ENCODE measurements around the gene YIPF7.

The YIPF7 gene

DNA sequence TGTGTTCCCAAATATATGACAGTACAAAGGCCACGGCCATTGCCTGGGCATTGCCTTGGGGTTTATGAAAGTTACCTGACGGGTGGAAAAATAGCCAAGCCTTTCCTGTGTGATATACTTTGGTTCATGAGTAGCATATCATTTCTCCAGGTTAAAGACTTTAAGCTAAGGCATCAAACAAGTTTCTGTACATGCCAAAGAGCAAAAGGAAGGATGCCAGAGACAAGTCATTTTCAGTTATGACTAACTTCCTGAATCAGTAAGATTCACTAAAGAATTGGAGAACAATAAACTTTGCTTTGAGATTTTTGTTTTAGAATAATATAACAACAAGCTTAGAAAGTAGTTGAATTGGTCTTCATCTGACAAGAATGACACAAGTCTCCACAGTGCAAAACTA lies 17.1 kb upstream of the YIPF7 start:
- H3K27me3 ChIP-seq (ENCODE audit: control insufficient read depth, insufficient read depth, low read length, poor library complexity, severe bottlenecking): no peaks in the 10 kb centered on the region
- no peak overlapping the region for H3K4me3 ChIP-seq (ENCODE audit: insufficient read depth, low read depth, low read length)
- 38 to 49% methylated on average over 2 of the region's 2 CpGs for WGBS, 2 experiments
- no peaks in the 10 kb centered on the region for H3K36me3 ChIP-seq (ENCODE audit: control insufficient read depth, insufficient read depth, low read length)
- no peak overlapping the region for H3K27ac ChIP-seq (ENCODE audit: insufficient read depth, low read depth, low read length, poor library complexity, severe bottlenecking)
- no peaks in the 10 kb centered on the region for H3K4me1 ChIP-seq (ENCODE audit: control insufficient read depth, insufficient read depth, low read length)
- no peaks in the 10 kb centered on the region for H3K9me3 ChIP-seq (ENCODE audit: control insufficient read depth, low read length)

- Histone ChIP-seq H3K36me3 (ENCODE audit: control insufficient read depth, insufficient read depth, low read length) (no peaks in the 10 kb centered on the region), H3K27ac (ENCODE audit: insufficient read depth, low read depth, low read length, poor library complexity, severe bottlenecking) (no peak overlapping the region), H3K9me3 (ENCODE audit: control insufficient read depth, low read length) (no peaks in the 10 kb centered on the region), H3K27me3 (ENCODE audit: control insufficient read depth, insufficient read depth, low read length, poor library complexity, severe bottlenecking) (no peaks in the 10 kb centered on the region), H3K4me3 (ENCODE audit: insufficient read depth, low read depth, low read length) (no peak overlapping the region), H3K4me1 (ENCODE audit: control insufficient read depth, insufficient read depth, low read length) (no peaks in the 10 kb centered on the region)
- WGBS, 2 experiments: 94 to 95% methylated on average over 20 of the region's 20 CpGs
Measured at GRCh38 chr4:44663539-44664263, 12.3 kb upstream of the YIPF7 start.

DNA sequence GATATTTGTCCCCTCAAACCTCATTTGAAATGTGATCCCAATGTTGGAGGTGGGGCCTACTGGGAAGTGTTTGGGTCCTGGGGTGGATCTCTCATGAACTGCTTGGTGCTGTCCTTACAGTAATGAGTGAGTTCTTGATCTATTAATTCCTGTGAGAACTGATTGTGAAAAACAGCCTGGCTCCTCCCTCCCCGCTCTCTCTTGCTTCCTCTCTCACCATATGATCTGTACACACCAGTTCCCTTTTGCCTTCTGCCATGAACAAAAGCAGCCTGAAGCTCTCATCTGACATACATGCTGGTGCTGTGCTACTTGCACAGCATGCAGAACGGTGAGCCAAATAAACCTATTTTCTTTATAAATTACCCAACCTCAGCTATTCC lies 11.2 kb upstream of the YIPF7 start:
- 42 to 44% methylated on average over 2 of the region's 2 CpGs for WGBS, 2 experiments
- no peak overlapping the region for H3K4me3 ChIP-seq (ENCODE audit: insufficient read depth, low read depth, low read length)

GRCh38 chr4:44661940-44662622 lies 10.7 kb upstream of the YIPF7 start:
- Histone ChIP-seq H3K4me3 (ENCODE audit: insufficient read depth, low read depth, low read length) (no peak overlapping the region), H3K27ac (ENCODE audit: insufficient read depth, low read depth, low read length, poor library complexity, severe bottlenecking) (no peak overlapping the region), H3K27me3 (ENCODE audit: control insufficient read depth, insufficient read depth, low read length, poor library complexity, severe bottlenecking) (no peaks in the 10 kb centered on the region), H3K36me3 (ENCODE audit: control insufficient read depth, insufficient read depth, low read length) (no peaks in the 10 kb centered on the region), H3K4me1 (ENCODE audit: control insufficient read depth, insufficient read depth, low read length) (no peaks in the 10 kb centered on the region), H3K9me3 (ENCODE audit: control insufficient read depth, low read length) (no peaks in the 10 kb centered on the region)
- no CpG with 5 or more reads among the region's 1 CpG for WGBS, 2 experiments

More for the DNA sequence above, 11.2 kb upstream of the YIPF7 start:
- no peaks in the 10 kb centered on the region for H3K27me3 ChIP-seq (ENCODE audit: control insufficient read depth, insufficient read depth, low read length, poor library complexity, severe bottlenecking)
- H3K9me3 ChIP-seq (ENCODE audit: control insufficient read depth, low read length): no peaks in the 10 kb centered on the region
- H3K4me1 ChIP-seq (ENCODE audit: control insufficient read depth, insufficient read depth, low read length): no peaks in the 10 kb centered on the region
- H3K27ac ChIP-seq (ENCODE audit: insufficient read depth, low read depth, low read length, poor library complexity, severe bottlenecking): no peak overlapping the region
- no peaks in the 10 kb centered on the region for H3K36me3 ChIP-seq (ENCODE audit: control insufficient read depth, insufficient read depth, low read length)

GRCh38 chr4:44660396-44660795 lies 9.0 kb upstream of the YIPF7 start:
- no peak overlapping the region for H3K4me3 ChIP-seq (ENCODE audit: insufficient read depth, low read depth, low read length)
- H3K9me3 ChIP-seq (ENCODE audit: control insufficient read depth, low read length): no peaks in the 10 kb centered on the region
- H3K4me1 ChIP-seq (ENCODE audit: control insufficient read depth, insufficient read depth, low read length): no peaks in the 10 kb centered on the region
- no peak overlapping the region for H3K27ac ChIP-seq (ENCODE audit: insufficient read depth, low read depth, low read length, poor library complexity, severe bottlenecking)
- no peaks in the 10 kb centered on the region for H3K36me3 ChIP-seq (ENCODE audit: control insufficient read depth, insufficient read depth, low read length)
- H3K27me3 ChIP-seq (ENCODE audit: control insufficient read depth, insufficient read depth, low read length, poor library complexity, severe bottlenecking): no peaks in the 10 kb centered on the region
- 51 to 57% methylated on average over 3 of the region's 3 CpGs for WGBS, 2 experiments

DNA sequence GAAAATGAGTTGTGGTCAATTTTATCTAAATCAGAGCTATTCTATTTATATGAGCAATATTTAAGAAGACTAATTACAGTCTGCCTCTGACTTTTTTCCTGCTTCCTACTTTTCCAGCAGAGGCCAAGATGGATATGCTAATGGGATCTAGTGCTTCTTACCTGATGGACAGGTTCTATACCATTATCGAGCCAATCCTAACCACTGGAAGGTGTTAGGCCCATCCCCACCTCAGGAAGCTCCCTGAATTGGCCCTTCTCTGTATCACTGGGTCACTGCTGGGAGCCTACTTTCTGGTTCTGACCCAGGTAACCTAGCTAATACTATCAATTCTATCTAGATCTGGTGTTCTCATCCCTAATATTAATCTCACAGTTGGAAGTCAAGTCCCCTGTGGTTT lies 577 bp upstream of the YIPF7 start:
- H3K9me3 ChIP-seq (ENCODE audit: control insufficient read depth, low read length): no peaks in the 10 kb centered on the region
- H3K36me3 ChIP-seq (ENCODE audit: control insufficient read depth, insufficient read depth, low read length): no peaks in the 10 kb centered on the region
- no peak overlapping the region for H3K4me3 ChIP-seq (ENCODE audit: insufficient read depth, low read depth, low read length)
- H3K27ac ChIP-seq (ENCODE audit: insufficient read depth, low read depth, low read length, poor library complexity, severe bottlenecking): no peak overlapping the region
- no peaks in the 10 kb centered on the region for H3K4me1 ChIP-seq (ENCODE audit: control insufficient read depth, insufficient read depth, low read length)
- WGBS, 2 experiments: 94 to 96% methylated on average over 1 of the region's 1 CpG
- no peaks in the 10 kb centered on the region for H3K27me3 ChIP-seq (ENCODE audit: control insufficient read depth, insufficient read depth, low read length, poor library complexity, severe bottlenecking)

DNA sequence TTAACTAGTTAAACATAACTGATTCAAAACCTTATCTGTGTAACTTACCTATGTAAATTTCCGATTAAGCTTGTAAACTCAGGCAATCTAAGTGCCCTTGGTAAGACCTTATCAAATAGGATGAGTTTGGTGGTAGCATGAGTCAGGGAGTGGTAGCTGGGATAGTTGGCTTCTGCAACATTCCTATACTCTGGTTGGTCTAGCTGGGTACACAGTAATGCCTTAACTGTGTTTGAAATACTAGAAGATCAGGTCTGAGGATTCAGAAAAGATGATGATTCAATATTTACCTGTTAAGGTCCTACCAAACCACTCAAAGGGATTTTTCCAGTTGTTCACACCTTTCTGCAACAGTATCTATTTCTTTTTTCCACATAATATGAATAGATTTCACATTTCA lies 5.3 kb downstream of the YIPF7 start:
- no peak overlapping the region for H3K27ac ChIP-seq (ENCODE audit: insufficient read depth, low read depth, low read length, poor library complexity, severe bottlenecking)
- H3K36me3 ChIP-seq (ENCODE audit: control insufficient read depth, insufficient read depth, low read length): no peaks in the 10 kb centered on the region
- H3K9me3 ChIP-seq (ENCODE audit: control insufficient read depth, low read length): no peaks in the 10 kb centered on the region
- H3K4me1 ChIP-seq (ENCODE audit: control insufficient read depth, insufficient read depth, low read length): no peaks in the 10 kb centered on the region
- H3K27me3 ChIP-seq (ENCODE audit: control insufficient read depth, insufficient read depth, low read length, poor library complexity, severe bottlenecking): no peaks in the 10 kb centered on the region
- H3K4me3 ChIP-seq (ENCODE audit: insufficient read depth, low read depth, low read length): no peak overlapping the region
- WGBS, 2 experiments: 100% methylated on average over 1 of the region's 1 CpG

- Histone ChIP-seq H3K4me3 (ENCODE audit: insufficient read depth, low read depth, low read length) (no peak overlapping the region), H3K27ac (ENCODE audit: insufficient read depth, low read depth, low read length, poor library complexity, severe bottlenecking) (no peak overlapping the region), H3K27me3 (ENCODE audit: control insufficient read depth, insufficient read depth, low read length, poor library complexity, severe bottlenecking) (no peaks in the 10 kb centered on the region), H3K9me3 (ENCODE audit: control insufficient read depth, low read length) (no peaks in the 10 kb centered on the region), H3K36me3 (ENCODE audit: control insufficient read depth, insufficient read depth, low read length) (no peaks in the 10 kb centered on the region), H3K4me1 (ENCODE audit: control insufficient read depth, insufficient read depth, low read length) (no peaks in the 10 kb centered on the region)
- WGBS, 2 experiments: 94 to 96% methylated on average over 4 of the region's 4 CpGs
Measured at GRCh38 chr4:44638091-44638490, 13.3 kb downstream of the YIPF7 start.

DNA sequence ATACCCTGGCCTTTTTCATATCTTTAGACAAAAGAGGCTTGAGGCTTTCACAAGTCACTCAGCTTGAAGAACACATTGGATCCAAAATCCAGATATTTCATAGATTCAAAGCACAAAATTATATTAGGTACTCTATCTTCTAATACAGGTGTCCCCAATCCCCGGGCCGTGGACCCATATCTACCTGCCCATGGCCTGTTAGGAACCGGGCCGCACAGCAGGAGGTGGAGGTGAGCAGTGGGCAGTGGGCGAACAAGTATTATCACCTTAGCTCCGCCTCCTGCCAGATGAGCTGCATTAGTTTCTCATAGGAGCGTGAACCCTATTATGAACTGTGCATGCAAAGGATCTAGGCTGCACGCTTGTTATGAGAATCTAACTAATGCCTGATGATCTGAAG lies 18.7 kb downstream of the YIPF7 start:
- Histone ChIP-seq H3K27ac (ENCODE audit: insufficient read depth, low read depth, low read length, poor library complexity, severe bottlenecking) (no peak overlapping the region), H3K27me3 (ENCODE audit: control insufficient read depth, insufficient read depth, low read length, poor library complexity, severe bottlenecking) (no peaks in the 10 kb centered on the region), H3K4me3 (ENCODE audit: insufficient read depth, low read depth, low read length) (no peak overlapping the region), H3K36me3 (ENCODE audit: control insufficient read depth, insufficient read depth, low read length) (no peaks in the 10 kb centered on the region), H3K4me1 (ENCODE audit: control insufficient read depth, insufficient read depth, low read length) (no peaks in the 10 kb centered on the region), H3K9me3 (ENCODE audit: control insufficient read depth, low read length) (no peaks in the 10 kb centered on the region)
- 85 to 86% methylated on average over 8 of the region's 8 CpGs for WGBS, 2 experiments

- WGBS, 2 experiments: 94% methylated on average over 3 of the region's 4 CpGs; no CpG with 5 or more reads in 1 of the 2 experiments
- Histone ChIP-seq H3K27ac (ENCODE audit: insufficient read depth, low read depth, low read length, poor library complexity, severe bottlenecking) (no peak overlapping the region), H3K4me3 (ENCODE audit: insufficient read depth, low read depth, low read length) (no peak overlapping the region), H3K27me3 (ENCODE audit: control insufficient read depth, insufficient read depth, low read length, poor library complexity, severe bottlenecking) (no peaks in the 10 kb centered on the region), H3K4me1 (ENCODE audit: control insufficient read depth, insufficient read depth, low read length) (no peaks in the 10 kb centered on the region), H3K9me3 (ENCODE audit: control insufficient read depth, low read length) (no peaks in the 10 kb centered on the region), H3K36me3 (ENCODE audit: control insufficient read depth, insufficient read depth, low read length) (no peaks in the 10 kb centered on the region)
Measured at GRCh38 chr4:44632089-44632488, 19.3 kb downstream of the YIPF7 start.

All from ectodermal cell (in vitro differentiated cells).